ENCODE data around the gene CAPN15.

CAPN15 gene

DNA sequence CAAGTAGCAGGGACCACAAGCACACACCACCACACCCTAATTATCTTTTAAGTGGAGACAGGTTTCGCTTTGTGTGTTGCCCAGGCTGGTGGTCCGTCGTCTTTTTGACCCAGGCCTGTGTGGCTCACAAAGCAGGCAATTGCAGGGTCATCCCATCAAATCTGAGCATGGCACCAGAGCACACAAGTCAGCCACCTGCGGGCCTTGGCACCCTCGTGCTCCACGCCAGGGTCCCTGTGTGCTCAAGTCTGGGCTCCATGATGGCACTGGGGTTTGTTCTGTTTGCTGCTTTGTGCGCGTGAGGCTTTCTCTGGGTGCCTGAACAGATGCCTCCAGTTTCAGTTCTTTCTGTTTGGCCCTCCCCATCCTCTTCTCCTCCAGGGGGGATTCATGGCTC, 2.4 kb upstream of the CAPN15 start:
- in situ Hi-C loops (cut with HindIII; ENCODE audit: low sequenced_read_pairs) = no loop called here

DNA sequence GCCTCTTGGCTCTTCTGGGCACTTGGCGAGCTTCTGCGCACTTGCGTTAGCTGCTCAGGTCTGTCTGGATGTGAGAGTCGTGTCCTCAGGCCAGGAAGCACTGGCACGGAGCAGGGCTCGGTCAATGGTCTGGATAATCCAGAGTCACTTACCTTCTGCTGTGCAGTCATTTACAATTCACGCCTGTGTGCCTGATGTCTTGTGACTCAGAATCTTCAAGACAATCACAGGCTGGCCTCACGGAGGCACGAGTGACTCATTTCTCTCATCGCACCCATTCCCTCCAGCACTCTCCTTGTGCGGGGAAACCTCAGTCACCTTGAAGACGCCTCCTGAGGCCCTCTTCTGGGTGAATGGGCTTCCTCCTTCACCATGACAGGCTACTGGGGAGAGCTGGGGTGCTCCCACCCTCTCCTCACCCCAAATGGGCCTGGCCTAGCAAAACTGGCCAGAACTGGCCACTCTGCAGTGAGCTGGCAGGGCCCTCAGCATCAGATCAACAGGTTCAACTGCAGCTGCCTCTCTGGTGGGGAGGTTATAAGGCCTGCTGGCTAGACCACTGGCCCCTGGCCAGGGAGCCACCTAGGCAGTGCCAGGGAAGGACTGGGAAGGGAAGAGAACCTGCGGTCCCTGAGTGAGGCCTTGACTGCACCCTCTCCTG, 1.9 kb upstream of the CAPN15 start:
- in situ Hi-C loops (cut with HindIII; ENCODE audit: low sequenced_read_pairs) = no loop called here

DNA sequence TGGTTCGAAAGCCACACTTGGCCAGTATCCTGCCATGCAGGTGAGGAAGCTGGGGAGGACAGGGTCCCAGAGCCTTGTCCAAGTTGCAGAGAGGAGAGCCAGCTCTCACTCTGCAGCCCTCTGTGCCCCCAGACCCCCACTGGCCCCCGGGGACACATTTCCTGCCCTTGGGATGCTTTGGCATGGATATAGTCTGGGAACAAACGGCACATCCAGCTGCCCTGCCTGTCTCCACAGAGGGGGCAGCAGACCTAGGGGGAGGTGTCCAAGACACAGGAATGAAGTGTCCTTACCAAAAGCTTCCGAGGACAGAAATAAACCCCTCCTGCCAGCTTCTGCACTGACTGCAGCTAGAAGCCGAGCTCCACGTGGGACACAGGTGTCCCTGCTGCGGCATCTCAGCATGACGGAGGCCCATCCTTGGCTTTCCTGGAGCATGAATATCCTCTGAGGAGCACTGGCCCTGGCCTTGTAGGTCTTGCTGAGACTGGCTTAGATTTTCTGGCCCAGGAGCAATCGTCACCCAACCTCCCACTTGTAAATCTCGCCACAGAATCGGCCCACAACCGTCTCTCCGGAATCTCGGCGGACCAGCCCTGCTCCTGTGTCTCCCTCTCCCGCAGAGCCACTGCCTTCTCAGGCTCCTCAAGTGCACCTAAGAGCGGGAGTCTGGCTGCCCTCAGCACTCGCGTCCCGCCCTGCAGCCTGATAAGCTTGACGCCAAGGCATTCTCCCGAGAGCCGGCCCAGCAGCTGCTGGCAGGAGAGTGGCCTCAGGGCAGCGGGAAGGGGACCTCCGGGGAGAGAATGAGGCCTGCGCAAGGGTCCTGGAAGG, 1.1 kb upstream of the CAPN15 start:
- in situ Hi-C loops (cut with HindIII; ENCODE audit: low sequenced_read_pairs) = no loop called here

DNA sequence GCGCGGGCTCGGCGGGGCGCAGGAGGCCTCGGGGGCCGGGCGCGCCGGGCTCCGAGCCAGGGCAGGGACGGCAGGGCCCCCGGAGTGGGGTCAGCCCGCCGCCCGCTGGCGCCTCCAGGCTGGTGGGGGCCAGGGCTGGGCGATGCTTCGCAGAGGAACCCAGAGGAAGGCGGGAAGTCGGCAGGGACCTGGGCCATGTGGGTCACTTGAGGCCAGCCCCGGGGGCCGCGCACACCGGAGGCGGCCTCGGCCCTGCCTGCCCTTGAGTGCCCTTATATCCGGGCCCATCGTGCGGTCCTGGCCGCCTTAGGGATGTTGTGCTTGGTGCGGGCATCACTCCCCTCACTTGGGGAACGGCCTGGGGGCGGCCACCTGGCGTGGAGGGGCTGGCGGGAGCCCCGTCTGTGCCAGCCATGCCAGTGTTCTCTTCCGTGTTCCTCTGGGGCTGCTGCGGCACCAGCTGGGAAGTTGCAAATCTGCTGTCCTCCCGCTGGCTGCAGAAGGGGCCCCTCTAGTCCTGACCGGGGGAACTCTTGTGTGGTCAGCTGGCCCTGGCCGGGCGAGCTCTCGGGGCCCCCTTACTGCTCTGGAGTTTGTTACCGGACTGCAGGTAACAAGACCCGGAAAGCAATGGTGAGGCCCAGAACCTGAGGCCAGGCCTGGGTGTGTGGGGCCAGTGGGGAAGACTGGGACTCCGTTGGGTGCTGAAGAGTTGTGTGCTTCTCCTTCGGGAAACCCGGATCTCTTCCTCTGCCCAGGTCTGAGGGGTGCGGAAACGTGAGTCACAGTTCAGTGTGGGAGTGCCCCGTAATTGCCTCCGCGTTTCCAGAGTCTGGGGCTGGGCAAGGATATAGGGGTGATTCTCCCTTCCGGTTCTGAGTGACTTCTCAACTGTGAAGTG, 849 bp downstream of the CAPN15 start:
- in situ Hi-C loops (cut with HindIII; ENCODE audit: low sequenced_read_pairs) = no loop called here

DNA sequence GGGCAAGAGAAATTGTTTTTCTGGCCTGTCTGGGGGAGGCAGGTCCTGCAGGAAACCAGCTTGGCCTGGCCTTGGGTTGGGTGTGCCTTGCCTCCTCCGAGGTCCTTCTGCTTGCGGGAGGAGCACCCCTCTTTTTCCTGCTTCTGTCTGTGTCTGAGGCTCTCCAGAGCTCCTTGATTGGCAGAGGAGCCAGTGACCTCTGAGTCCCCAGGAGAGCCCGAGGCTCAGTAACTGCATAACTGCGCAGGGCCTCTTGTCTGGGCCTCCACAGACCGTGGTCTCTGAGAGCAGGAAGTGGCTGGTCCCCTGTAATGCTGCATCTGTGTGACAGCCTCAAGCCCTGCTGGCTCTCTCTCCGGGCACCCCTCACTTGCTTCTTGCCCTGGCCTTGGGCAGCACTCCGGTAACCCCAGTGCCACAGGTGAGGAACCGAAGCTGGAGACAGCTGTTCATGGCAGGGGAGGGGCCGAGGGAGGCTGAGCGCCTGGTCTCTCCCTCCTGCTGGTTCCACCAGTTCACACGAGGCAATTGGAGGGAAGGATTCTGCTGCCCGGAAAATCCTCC, 1.6 kb downstream of the CAPN15 start:
- in situ Hi-C loops (cut with HindIII; ENCODE audit: low sequenced_read_pairs) = no loop called here

DNA sequence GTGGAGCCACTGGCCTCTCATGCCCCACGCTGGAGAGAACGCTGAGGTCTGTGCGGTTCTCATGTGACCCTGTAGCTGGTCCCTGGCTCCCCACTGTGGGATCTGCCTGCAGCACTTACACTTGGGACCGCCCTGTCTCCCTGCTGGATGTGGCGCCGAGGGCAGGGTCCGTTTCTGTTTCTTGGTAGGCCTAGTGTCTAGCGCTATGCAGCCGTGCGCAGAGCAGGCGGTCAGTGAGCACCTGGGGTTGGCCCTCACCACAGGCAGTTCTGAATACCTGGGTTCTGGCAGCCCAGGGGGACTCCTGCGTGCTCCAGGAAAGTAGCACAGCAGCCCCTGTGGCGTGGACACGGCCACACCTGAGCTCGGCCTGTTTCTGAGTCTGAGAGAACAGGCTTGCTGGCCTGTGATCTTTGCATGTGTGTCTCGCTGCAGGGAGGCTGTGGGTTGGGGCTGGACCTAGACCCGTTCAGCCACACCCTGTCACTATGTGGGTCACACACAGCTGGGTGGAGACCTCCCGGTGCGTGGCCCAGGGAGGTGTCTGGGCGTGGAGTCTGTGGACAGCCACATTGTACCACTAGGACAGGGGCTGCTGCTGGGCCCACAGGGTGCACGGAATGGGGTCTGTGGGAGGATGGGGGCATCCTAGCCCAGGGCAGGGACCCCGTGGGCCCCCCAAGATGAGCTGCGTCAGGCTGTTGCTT, 2.8 kb downstream of the CAPN15 start:
- in situ Hi-C loops (cut with HindIII; ENCODE audit: low sequenced_read_pairs) = no loop called here

DNA sequence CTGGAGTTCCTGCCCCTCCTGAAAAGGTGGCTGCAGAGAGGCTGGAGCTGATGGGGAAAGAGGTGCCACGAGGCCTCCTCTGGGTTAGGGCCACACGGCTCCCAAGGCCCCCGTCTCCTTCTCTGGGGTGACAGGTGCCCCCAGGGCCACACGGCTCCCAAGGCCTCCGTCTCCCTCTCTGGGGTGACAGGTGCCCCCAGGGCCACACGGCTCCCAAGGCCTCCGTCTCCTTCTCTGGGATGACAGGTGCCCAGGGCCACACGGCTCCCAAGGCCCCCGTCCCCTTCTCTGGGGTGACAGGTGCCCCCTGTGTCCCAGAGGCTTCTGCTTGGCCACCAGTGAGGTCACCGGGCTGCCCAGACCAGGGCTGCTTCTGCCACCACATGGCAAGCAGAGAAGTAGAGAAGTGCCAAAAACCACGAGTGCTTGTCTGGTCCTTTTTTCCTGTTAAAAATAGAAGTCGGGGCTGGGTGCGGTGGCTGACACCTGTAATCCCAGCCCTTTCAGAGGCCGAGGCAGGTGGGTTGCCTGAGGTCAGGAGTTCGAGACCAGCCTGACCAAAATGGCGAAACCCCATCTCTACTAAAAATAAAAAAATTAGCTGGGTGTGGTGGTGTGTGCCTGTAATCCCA, 4.1 kb downstream of the CAPN15 start:
- in situ Hi-C loops (cut with HindIII; ENCODE audit: low sequenced_read_pairs) = no loop called here

DNA sequence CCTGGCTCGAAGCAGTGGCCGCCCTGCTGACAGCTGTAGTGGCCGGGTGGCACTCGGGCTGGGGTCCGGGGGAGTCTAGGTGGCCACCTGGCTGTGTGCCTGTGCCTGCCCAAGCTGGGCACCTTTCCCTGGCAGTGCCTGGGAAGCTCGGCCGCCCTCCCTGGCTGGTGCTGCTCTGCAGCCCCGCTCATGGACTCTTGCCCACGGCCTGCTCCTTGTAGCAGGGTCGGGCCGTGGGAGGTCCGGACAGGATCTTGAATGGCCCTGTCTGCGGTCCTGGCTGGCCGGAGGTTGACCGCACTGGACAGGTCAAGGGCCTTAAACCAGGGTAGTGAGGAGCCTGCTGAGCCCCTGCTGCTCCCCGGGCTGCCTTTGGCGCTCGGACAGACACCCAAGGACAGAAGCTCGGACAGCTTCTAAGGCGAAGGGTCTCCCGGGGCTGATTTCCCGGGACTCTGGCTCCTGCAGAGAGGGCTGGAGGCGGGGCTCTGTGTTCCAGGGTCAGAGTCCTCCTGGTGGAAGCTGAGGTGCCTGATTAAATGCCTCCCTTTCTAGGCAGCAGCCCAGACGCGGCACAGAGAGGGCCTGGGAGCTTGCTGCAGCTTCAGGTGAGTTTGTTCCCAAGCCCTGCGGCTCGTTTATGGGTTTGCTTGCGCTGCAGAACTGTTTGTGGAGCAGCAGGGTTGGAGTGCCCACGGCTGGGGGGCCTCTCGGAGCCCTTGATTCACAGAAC, 6.0 kb downstream of the CAPN15 start:
- in situ Hi-C loops (cut with HindIII; ENCODE audit: low sequenced_read_pairs) = no loop called here

DNA sequence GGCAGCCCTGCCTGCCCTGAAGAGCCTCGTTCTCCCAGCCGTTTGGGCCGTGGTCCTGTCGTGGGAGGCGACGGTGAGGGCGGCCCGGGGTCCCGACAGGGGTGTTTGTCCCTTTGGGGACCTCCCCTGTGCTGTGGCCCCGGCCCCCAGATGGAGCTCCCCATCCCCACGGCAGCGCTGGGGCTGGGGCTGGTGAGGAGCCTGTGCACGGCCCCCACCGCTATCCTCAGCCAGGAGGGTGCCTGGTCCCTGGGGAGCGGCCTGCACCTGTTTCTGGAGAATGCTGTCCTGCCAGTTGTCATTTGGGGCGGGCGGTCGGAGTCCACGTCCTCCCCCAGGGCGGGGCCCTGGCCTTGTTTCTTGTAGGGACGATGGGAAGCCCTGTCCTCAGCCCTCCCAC, 6.6 kb downstream of the CAPN15 start:
- in situ Hi-C loops (cut with HindIII; ENCODE audit: low sequenced_read_pairs) = no loop called here

DNA sequence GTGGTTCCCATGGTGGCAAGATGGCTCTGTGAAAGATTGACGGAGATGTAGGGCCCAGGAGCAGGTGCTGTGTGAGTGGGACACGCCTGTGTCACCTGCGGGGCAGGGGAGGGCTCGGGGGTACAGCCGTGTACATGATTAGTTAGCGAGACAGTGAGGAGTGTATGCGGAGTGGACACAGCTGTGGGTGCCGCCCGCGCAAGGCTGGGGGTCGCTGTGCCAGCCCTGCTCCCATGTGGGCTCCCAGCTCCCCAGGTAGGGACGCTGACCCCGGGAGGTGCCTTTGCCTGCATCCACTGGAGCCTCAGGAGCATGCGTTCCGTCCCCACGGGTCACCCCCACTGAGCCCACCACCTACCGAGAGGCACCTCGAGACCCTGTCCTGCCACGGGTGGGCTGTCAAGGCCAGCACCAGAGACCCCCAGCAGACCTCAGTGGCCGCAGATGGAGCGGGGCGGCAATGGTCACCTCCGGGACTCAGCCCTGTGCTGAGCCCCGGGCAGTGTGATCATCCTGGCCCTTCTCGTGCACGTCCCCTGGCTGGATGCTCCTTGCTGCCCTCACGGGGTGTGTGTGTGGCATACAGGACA, 7.4 kb downstream of the CAPN15 start:
- in situ Hi-C loops (cut with HindIII; ENCODE audit: low sequenced_read_pairs) = no loop called here

DNA sequence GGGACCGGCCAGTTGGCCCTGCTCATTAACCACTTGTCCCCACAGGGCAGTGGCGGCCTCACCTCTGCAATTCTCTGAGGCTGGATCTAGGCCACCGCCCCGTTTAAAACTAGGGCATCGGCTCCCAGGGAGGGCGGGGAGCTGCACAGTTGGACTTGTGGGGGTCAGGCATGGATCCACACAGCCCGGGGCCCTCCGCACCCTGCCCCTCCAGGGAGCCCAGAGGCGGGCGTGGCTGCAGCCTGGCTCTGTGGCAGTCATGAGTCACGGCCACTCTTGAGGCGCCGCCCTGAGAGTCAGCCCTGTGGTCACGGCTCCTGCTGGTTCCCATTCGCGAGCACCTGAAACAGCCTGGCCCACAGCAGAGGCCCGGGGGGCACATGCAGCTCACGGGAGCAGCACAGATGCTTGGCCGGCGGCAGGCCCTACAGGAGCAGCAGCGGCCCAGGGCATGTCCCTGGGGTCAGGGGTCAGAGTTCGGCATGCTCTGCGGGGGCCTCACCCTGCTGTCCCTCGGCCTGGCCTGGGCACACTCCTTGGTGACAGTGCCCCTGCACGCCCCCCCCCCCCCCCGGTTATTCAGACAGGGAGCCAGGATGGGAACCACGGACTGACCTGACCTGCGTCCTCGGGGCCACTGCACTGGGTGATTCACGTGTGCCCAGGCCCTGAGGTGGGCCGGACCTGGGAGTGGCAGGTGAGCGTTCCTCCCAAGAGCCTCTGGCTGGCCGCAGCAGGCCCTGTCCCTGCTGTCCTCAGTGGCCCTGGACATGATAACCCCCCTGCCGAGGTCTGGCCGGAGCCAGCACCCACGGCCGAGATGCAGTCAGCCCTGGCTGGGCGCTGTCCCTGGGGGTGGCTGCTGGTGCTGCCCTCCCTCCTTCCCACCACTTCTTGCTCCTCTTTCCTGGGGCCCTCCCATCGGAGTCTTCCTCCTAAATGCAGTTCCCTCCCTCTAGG, 8.2 kb downstream of the CAPN15 start:
- in situ Hi-C loops (cut with HindIII; ENCODE audit: low sequenced_read_pairs) = no loop called here

DNA sequence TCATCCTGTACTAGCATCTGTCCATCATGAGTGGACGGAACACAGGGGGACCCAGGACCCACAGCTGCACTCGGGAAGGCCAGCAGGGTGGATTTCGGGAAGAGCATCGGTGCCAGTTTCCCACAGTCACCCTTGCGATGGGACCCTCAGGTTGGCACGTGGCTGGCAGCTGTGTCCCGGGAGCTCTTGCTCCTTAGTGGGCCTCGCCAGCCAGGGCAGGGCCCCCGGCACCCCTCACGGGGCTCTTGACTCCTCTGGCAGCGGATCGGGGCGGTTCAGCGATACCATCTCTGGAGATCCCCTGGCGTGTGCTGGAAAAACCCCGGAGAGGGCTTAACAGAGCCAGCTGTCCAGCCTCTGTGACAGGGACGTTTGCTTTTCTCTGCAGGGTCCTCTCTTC, 9.2 kb downstream of the CAPN15 start:
- in situ Hi-C loops (cut with HindIII; ENCODE audit: low sequenced_read_pairs) = no loop called here

DNA sequence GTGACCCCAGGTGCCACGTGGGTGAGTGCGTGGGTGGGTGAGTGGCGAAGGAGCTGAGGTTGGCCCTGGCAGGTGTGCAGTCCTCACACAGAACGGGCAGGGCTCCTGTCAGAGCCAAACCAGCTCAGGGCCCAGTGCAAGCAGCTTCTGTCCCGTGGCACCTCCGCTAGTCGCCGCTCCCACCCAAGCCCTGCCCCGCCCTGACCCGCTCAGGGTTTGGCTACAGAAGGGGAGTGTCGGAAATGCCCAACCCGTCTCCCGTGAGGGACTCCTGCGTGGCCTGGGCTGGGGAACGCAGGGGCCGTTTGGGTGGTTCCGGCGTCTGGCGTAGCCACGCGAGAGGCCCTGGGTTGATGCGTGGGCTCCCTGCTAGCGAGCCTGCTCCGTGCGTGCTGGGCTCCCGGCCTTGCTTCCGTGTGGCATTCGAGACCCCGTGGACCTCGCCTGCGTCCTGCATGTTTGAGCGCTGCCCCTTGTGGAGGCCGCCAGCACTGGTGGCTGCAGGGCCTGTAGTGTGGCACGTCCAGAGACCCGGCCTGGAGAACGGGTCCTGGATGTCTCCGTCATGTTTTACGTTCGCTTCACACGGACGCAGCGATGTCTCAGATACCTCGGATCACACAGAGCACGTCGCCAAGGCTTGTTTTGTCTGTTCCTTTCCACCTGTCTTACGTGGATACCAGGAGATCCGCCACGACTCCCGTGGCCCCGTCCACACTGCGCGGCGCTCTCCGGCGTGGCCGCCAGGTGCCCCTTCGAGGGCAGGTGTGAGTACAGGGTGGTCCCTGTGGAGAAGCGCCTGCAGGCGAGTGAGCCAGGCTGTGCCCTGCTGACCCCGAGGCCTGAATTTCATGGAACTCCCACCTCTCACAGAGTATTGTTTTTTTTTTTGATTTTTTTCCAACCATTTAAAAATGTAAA, 10.2 kb downstream of the CAPN15 start:
- in situ Hi-C loops (cut with HindIII; ENCODE audit: low sequenced_read_pairs) = no loop called here

DNA sequence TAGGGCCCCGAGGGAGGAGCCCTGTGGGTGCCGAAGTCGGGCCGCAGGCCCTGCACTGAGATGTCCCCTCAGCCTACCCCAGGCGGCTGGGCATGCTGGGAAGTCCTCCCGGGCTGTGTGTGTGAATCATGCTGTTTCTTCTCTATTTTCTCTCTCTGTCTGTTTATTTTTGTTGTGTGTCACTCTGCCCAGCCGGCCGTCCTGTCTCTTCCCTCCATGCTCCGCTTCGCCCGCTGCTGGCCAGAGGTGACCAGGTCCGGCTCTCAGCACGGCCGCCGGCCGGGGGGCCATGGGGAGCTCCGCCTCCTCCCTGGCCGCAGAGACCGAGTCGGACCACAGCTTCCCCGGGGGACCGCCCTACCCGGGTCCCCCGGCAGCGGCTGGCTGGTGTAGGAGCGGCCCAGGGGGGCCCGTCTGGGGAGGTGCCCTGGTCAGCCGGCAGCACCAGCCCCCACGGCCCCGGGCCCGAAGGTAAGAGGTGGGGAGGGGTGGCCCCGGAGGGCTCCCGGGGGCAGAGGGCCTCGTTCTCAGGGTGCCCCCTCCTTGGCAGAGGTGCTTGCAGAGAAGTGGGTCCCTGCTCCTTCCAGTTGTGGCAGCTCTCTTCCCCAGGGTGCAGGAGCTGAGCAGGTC, 12.5 kb downstream of the CAPN15 start:
- in situ Hi-C loops (cut with HindIII; ENCODE audit: low sequenced_read_pairs) = no loop called here

DNA sequence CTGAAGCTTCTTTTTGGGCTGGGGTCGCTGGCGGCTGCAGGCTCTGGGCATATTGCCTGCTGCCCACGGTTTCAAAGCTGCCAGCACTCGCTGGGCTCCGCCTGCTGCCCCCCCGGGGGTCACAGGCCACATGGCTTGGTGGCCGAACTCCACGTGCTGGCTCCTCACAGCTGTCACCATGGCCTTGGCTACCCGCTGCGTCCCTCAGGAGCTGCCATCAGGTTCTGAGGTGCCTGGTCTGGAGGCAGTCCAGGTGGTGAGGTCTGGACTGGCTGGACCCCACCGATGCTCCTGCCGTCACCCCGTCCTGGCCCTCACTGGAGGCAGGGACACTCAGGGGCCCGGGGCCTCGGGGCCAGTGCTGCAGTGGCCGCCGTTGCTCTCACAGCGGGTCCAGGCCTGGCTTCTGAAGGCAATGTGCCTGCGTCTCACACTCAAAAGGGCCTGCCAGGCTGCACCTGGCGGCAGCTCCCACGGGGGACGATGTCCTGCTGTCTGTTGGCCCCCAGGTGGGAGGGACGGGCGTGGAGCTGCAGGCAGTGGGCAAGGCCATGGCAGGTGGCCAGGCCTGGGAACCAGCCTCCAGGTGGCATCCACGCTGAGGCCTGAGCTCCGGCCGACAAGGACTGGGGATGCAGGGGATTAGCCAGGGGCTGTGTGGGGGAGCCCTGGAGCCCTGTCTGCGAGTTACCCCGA, 13.3 kb downstream of the CAPN15 start:
- in situ Hi-C loops (cut with HindIII; ENCODE audit: low sequenced_read_pairs) = no loop called here
